Fibroblast of lung (primary cell): ENCODE data around the gene HOXB6. TPM values are rescaled to one million over a fixed set of nuclear protein-coding genes. Genes with fewer than 3 reads are reported as not detected.

Source experiments
- DNase-seq, 2 donors: peaks; one replicate each; pipeline versions ENCODE4 v3.0.0 to v3.0.0-alpha.2; 2010; ENCODE audit warnings: low read depth in 2 of 2
- H2AFZ ChIP-seq: 2 replicates; pipeline ENCODE4 v1.5.1; 2012; ENCODE audit warnings: low read length, control low read depth, inconsistent platforms
- H3K27ac ChIP-seq: 2 replicates; pipeline ENCODE4 v1.5.1; 2011; ENCODE audit warnings: low read length, control low read depth; ENCODE audit not compliant: insufficient read depth
- H3K27me3 ChIP-seq: 2 replicates; pipeline ENCODE4 v1.5.1; 2011; ENCODE audit warnings: mild to moderate bottlenecking, low read length; ENCODE audit not compliant: control insufficient read depth, insufficient read depth
- H3K36me3 ChIP-seq: 2 replicates; pipeline ENCODE4 v1.5.1; 2011; ENCODE audit warnings: low read length; ENCODE audit not compliant: control insufficient read depth, insufficient read depth
- H3K4me1 ChIP-seq: 2 replicates; pipeline ENCODE4 v1.5.1; 2011; ENCODE audit warnings: low read length; ENCODE audit not compliant: control insufficient read depth, insufficient read depth; ENCODE audit errors: extremely low read depth
- H3K4me2 ChIP-seq: 2 replicates; pipeline ENCODE4 v1.5.1; 2011; ENCODE audit warnings: low read length, control low read depth; ENCODE audit not compliant: insufficient read depth; ENCODE audit errors: extremely low read depth
- H3K4me3 ChIP-seq, 4 experiments: fragments of 200-600 bp in 1 of 4; sonication (generic) in 1 of 4; replicated peaks in 1 of 4; 2 replicates each; pipeline ENCODE4 v1.5.1; 2011 to 2016; ENCODE audit warnings: low read length in 4 of 4, low read depth in 3 of 4, mild to moderate bottlenecking in 3 of 4, control low read depth in 2 of 4, inconsistent platforms in 1 of 4, mixed read lengths in 1 of 4; ENCODE audit not compliant: insufficient read depth in 1 of 4; ENCODE audit errors: control extremely low read depth in 1 of 4
- H3K79me2 ChIP-seq: 2 replicates; pipeline ENCODE4 v1.5.1; 2012; ENCODE audit warnings: mild to moderate bottlenecking, low read length, inconsistent platforms; ENCODE audit not compliant: control insufficient read depth, insufficient read depth
- H3K9ac ChIP-seq: 2 replicates; pipeline ENCODE4 v1.5.1; 2011; ENCODE audit warnings: mild to moderate bottlenecking, low read length, control low read depth; ENCODE audit not compliant: insufficient read depth
- H3K9me3 ChIP-seq: 2 replicates; pipeline ENCODE4 v1.5.1; 2012; ENCODE audit warnings: low read depth, low read length; ENCODE audit not compliant: control insufficient read depth, insufficient read depth
- H4K20me1 ChIP-seq: 2 replicates; pipeline ENCODE4 v1.5.1; 2011; ENCODE audit warnings: low read length; ENCODE audit not compliant: control insufficient read depth, insufficient read depth; ENCODE audit errors: extremely low read depth
- CTCF ChIP-seq, 2 donors: IDR thresholded peaks in 1 of 2; conservative IDR thresholded peaks in 1 of 2; 1 replicate in 1 of 2; 2 replicates in 1 of 2; pipeline ENCODE4 v1.5.1; 2011 to 2012; ENCODE audit warnings: low read length in 2 of 2, control low read depth in 1 of 2, inconsistent platforms in 1 of 2, low read depth in 1 of 2, mild to moderate bottlenecking in 1 of 2
- EZH2 ChIP-seq: IDR thresholded peaks from 2 replicates; pipeline ENCODE4 v1.5.1; 2012; ENCODE audit warnings: low read length, control low read depth, mild to moderate bottlenecking; ENCODE audit errors: missing control alignments
- polyA plus RNA-seq, 2 donors: library from polyadenylated mRNA; depleted of rRNA in 1 of 2; stranded (reverse) in 1 of 2; unstranded in 1 of 2; fragments of >200 nt; gene quantifications; 2 replicates each; pipeline ENCODE4 v1.2.1, GENCODE V29; 2011 to 2012; ENCODE audit warnings: missing spikeins in 1 of 2
- total RNA-seq: library from RNA; depleted of rRNA; stranded (reverse); fragments of >200 nt; gene quantifications from 2 replicates; pipeline ENCODE4 v1.2.1, GENCODE V29; 2014

The HOXB6 gene
- total and polyA plus RNA-seq, 2 donors (not counting 1 experiment from before 2014, with no cell fraction given): 16.2 to 28.9 TPM

GRCh38 chr17:48559840-48560817 lies 44.7 kb downstream of the HOXB6 start:
- H3K79me2 ChIP-seq: peaks cover 98% of the 10 kb centered on the region
- no peaks in the 10 kb centered on the region for H3K27me3 ChIP-seq
- H4K20me1 ChIP-seq: no peaks in the 10 kb centered on the region
- peak overlapping the region; percentile 40 to 82 (median 75) for H3K4me3 ChIP-seq
- peaks cover 56% of the 10 kb centered on the region for H3K4me1 ChIP-seq
- peak in 1 of 2 donors; percentile 90 for DNase-seq
- peak overlapping the region; percentile 100 for H3K4me2 ChIP-seq
- H3K9me3 ChIP-seq: no peaks in the 10 kb centered on the region
- peak overlapping the region; percentile 76 for H3K27ac ChIP-seq
- no peak overlapping the region for H2AFZ ChIP-seq
- H3K9ac ChIP-seq: no peak overlapping the region
- TF ChIP-seq CTCF (conservative IDR thresholded peaks at IDR 0.05 in 1 of 2, IDR thresholded peaks at IDR 0.05 in 1 of 2; ENCODE audit: low read depth in 1 of 2, low read length in 2 of 2) (peak in 1 of 2 donors; percentile 18), EZH2 (no peak)
- peaks cover 10% of the 10 kb centered on the region for H3K36me3 ChIP-seq

- Histone ChIP-seq H3K79me2 (peaks cover 98% of the 10 kb centered on the region), H3K27ac (peak overlapping the region; percentile 76), H3K4me3 (peak overlapping the region; percentile 67 to 82 (median 75)), H3K36me3 (peaks cover 13% of the 10 kb centered on the region), H4K20me1 (no peaks in the 10 kb centered on the region), H3K9ac (peak overlapping the region; percentile 48), H3K4me1 (peaks cover 56% of the 10 kb centered on the region), H3K9me3 (no peaks in the 10 kb centered on the region), H2AFZ (no peak overlapping the region), H3K4me2 (peak overlapping the region; percentile 100), H3K27me3 (no peaks in the 10 kb centered on the region)
- TF ChIP-seq CTCF (conservative IDR thresholded peaks at IDR 0.05 in 1 of 2, IDR thresholded peaks at IDR 0.05 in 1 of 2; ENCODE audit: low read depth in 1 of 2, low read length in 2 of 2) (no peak), EZH2 (no peak)
- DNase-seq: peak in 1 of 2 donors; percentile 64
These were observed 45.5 kb downstream of the HOXB6 start for GRCh38 chr17:48559122-48559839.

DNA sequence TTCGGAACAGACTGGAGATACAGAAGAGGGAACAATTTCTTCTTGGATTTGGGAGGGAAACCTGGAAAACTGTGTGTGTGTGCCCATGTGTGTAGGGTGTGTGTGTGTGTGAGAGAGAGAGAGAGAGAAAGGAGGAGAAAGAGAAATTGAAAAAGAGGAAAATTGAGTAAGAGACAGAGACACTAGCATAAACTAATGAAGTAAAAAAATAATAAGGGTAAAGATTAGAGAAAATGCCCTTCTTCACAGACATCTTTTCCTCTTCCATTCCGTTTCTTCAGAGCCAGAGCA lies 46.0 kb downstream of the HOXB6 start:
- no peak overlapping the region for H3K9ac ChIP-seq
- H3K4me1 ChIP-seq: peaks cover 59% of the 10 kb centered on the region
- H3K79me2 ChIP-seq: peaks cover 99% of the 10 kb centered on the region
- H3K36me3 ChIP-seq: peaks cover 15% of the 10 kb centered on the region
- no peak overlapping the region for H2AFZ ChIP-seq
- peak in 1 of 2 donors; percentile 42 for DNase-seq
- peak overlapping the region; percentile 76 for H3K27ac ChIP-seq
- TF ChIP-seq CTCF (conservative IDR thresholded peaks at IDR 0.05 in 1 of 2, IDR thresholded peaks at IDR 0.05 in 1 of 2; ENCODE audit: low read depth in 1 of 2, low read length in 2 of 2): no peak
- H4K20me1 ChIP-seq: no peaks in the 10 kb centered on the region
- H3K27me3 ChIP-seq: no peaks in the 10 kb centered on the region
- no peaks in the 10 kb centered on the region for H3K9me3 ChIP-seq
- H3K4me2 ChIP-seq: peak overlapping the region; percentile 100
- H3K4me3 ChIP-seq: peak overlapping the region; percentile 67 to 82 (median 75)
